Trophoblast cell (in vitro differentiated cells and primary cell): Measurements from ENCODE around the gene AHNAK.

Source experiments
- DNase-seq, 2 donors: peaks; one replicate each; pipeline ENCODE4 v3.0.0-alpha.2; 2016
- H2AFZ ChIP-seq: 2 replicates; pipeline ENCODE4 v1.6.1; 2013; ENCODE audit warnings: low read length, moderate library complexity, mild to moderate bottlenecking; ENCODE audit not compliant: insufficient read depth, poor library complexity
- H2AK5ac ChIP-seq: 2 replicates; pipeline ENCODE4 v1.6.1; 2013; ENCODE audit warnings: mild to moderate bottlenecking, low read length
- H2BK120ac ChIP-seq: 2 replicates; pipeline ENCODE4 v1.6.1; 2013; ENCODE audit warnings: low read length, mild to moderate bottlenecking, moderate library complexity; ENCODE audit not compliant: insufficient read depth, poor library complexity
- H2BK12ac ChIP-seq: 2 replicates; pipeline ENCODE4 v1.6.1; 2013; ENCODE audit warnings: mild to moderate bottlenecking, low read length, moderate library complexity
- H2BK5ac ChIP-seq: 2 replicates; pipeline ENCODE4 v1.6.1; 2013; ENCODE audit warnings: low read length, low read depth, moderate library complexity, mild to moderate bottlenecking; ENCODE audit not compliant: poor library complexity
- H3K14ac ChIP-seq: 2 replicates; pipeline ENCODE4 v1.6.1; 2013; ENCODE audit warnings: mild to moderate bottlenecking, low read length
- H3K18ac ChIP-seq: 2 replicates; pipeline ENCODE4 v1.6.1; 2013; ENCODE audit warnings: mild to moderate bottlenecking, low read length
- H3K23ac ChIP-seq: 2 replicates; pipeline ENCODE4 v1.6.1; 2013; ENCODE audit warnings: low read length
- H3K27ac ChIP-seq: 2 replicates; pipeline ENCODE4 v1.5.1; 2013; ENCODE audit warnings: low read depth, mild to moderate bottlenecking, inconsistent platforms, low read length, moderate library complexity
- H3K27me3 ChIP-seq: 2 replicates; pipeline ENCODE4 v1.6.1; 2013; ENCODE audit warnings: inconsistent platforms, mild to moderate bottlenecking, low read length, moderate library complexity; ENCODE audit not compliant: insufficient read depth
- H3K36me3 ChIP-seq, 2 experiments: 1 replicate in 1 of 2; 2 replicates in 1 of 2; pipeline ENCODE4 v1.6.1; 2013; ENCODE audit warnings: low read length in 2 of 2, mild to moderate bottlenecking in 2 of 2, moderate library complexity in 1 of 2; ENCODE audit not compliant: insufficient read depth in 2 of 2, control insufficient read depth in 1 of 2
- H3K4ac ChIP-seq: 2 replicates; pipeline ENCODE4 v1.6.1; 2013; ENCODE audit warnings: low read depth, mild to moderate bottlenecking, low read length, moderate library complexity
- H3K4me1 ChIP-seq, 2 experiments: 1 replicate in 1 of 2; 2 replicates in 1 of 2; pipeline ENCODE4 v1.6.1; 2013; ENCODE audit warnings: low read length in 2 of 2, mild to moderate bottlenecking in 2 of 2, moderate library complexity in 1 of 2; ENCODE audit not compliant: insufficient read depth in 2 of 2, control insufficient read depth in 1 of 2
- H3K4me2 ChIP-seq: 2 replicates; pipeline ENCODE4 v1.6.1; 2013; ENCODE audit warnings: inconsistent platforms, mild to moderate bottlenecking, low read length, moderate library complexity
- H3K4me3 ChIP-seq: 2 replicates; pipeline ENCODE4 v1.5.1; 2013; ENCODE audit warnings: mild to moderate bottlenecking, low read depth, low read length, inconsistent platforms
- H3K79me1 ChIP-seq: one replicate; pipeline ENCODE4 v1.6.1; 2013; ENCODE audit warnings: low read length
- H3K79me2 ChIP-seq: 2 replicates; pipeline ENCODE4 v1.6.1; 2013; ENCODE audit warnings: low read length, mild to moderate bottlenecking; ENCODE audit not compliant: control insufficient read depth, insufficient read depth, poor library complexity
- H3K9ac ChIP-seq: 2 replicates; pipeline ENCODE4 v1.6.1; 2013; ENCODE audit warnings: mild to moderate bottlenecking, low read length
- H3K9me3 ChIP-seq: 2 replicates; pipeline ENCODE4 v1.6.1; 2013; ENCODE audit warnings: low read depth, mild to moderate bottlenecking, control low read depth, inconsistent platforms, low read length; ENCODE audit not compliant: insufficient read depth
- H4K12ac ChIP-seq: 2 replicates; pipeline ENCODE4 v1.6.1; 2013; ENCODE audit warnings: low read depth, mild to moderate bottlenecking, low read length, moderate library complexity
- H4K8ac ChIP-seq: 2 replicates; pipeline ENCODE4 v1.6.1; 2013; ENCODE audit warnings: low read depth, mild to moderate bottlenecking, low read length, moderate library complexity
- H4K91ac ChIP-seq: one replicate; pipeline ENCODE4 v1.6.1; 2013; ENCODE audit warnings: low read depth, mild to moderate bottlenecking, low read length, moderate library complexity
- WGBS: extraction: QIAGEN DNeasy Blood & Tissue Kit; methylation state at CpG from one replicate; pipeline ENCODE4 v1.1.7; 2013; ENCODE audit warnings: missing lambda C conversion rate; ENCODE audit not compliant: insufficient read length, insufficient coverage; ENCODE audit errors: extremely low coverage; 5-methylcytosine and 5-hydroxymethylcytosine counted together

AHNAK gene

GRCh38 chr11:62532096-62532495 lies 14.5 kb downstream of the AHNAK start:
- Histone ChIP-seq H3K9ac (no peak overlapping the region), H3K18ac (no peak overlapping the region), H3K14ac (no peak overlapping the region), H4K12ac (no peak overlapping the region), H3K4me2 (no peak overlapping the region), H3K27ac (no peak overlapping the region), H2BK5ac (no peak overlapping the region), H3K4ac (no peak overlapping the region), H3K36me3 (peaks cover 86 to 94% of the 10 kb centered on the region in 2 experiments), H3K4me3 (no peak overlapping the region), H3K79me1 (no peaks in the 10 kb centered on the region), H3K23ac (no peak overlapping the region), H2BK120ac (no peak overlapping the region), H4K8ac (no peak overlapping the region), H2AK5ac (no peak overlapping the region), H3K9me3 (peaks cover 5% of the 10 kb centered on the region), H2AFZ (no peak overlapping the region), H4K91ac (no peak overlapping the region), H2BK12ac (no peak overlapping the region), H3K27me3 (no peaks in the 10 kb centered on the region), H3K79me2 (peaks cover 9% of the 10 kb centered on the region), H3K4me1 (no peaks in the 10 kb centered on the region)
- DNase-seq, result no peak
- WGBS, result no CpG with 5 or more reads among the region's 2 CpGs

DNA sequence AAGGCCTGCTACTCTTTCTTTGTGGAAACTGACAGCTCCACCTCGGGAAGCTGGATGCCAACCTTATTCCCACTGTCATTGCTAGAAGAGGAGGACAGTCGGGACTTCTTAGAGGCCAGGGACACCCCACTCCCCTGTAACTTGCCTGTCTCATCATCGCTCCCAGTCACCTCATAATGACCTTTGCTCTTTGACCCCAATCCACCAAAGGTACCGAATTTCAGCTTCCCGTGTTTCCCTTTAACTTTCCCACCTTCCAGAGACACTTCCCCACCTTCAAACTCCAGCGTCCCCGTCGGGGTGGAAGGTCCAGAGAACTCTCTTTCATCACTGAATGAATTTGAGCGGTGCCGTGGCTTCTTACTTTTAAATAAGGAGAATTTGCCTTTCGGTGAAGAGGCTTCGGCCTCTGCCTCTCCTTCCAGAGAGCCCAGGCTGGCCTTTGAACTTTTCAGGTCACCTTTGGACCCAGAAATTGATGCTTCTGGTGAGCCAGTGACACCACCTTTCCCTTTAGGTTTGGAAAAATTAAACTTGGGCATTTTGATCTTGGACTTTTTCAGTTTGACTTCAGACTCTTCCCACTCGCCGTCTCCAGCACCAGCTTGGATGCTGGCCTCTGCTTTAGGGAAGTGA lies 29.8 kb downstream of the AHNAK start:
- H3K23ac ChIP-seq, result no peak overlapping the region
- no peak for DNase-seq
- no peaks in the 10 kb centered on the region for H3K79me1 ChIP-seq
- H2AK5ac ChIP-seq, result no peak overlapping the region
- H2BK5ac ChIP-seq, result no peak overlapping the region
- H3K27me3 ChIP-seq, result no peaks in the 10 kb centered on the region
- H2BK120ac ChIP-seq, result no peak overlapping the region
- H3K27ac ChIP-seq, result no peak overlapping the region
- H3K9me3 ChIP-seq, result peaks cover 2% of the 10 kb centered on the region
- H3K9ac ChIP-seq, result no peak overlapping the region
- no peak overlapping the region for H4K12ac ChIP-seq
- H4K8ac ChIP-seq, result no peak overlapping the region
- H2BK12ac ChIP-seq, result no peak overlapping the region
- no peak overlapping the region for H3K18ac ChIP-seq
- H4K91ac ChIP-seq, result no peak overlapping the region
- no peak overlapping the region for H3K4me2 ChIP-seq
- no peaks in the 10 kb centered on the region for H3K79me2 ChIP-seq
- H3K36me3 ChIP-seq, result peaks cover 55 to 72% of the 10 kb centered on the region in 2 experiments
- WGBS, result no CpG with 5 or more reads among the region's 14 CpGs
- H3K4me1 ChIP-seq, result peaks cover 3 to 6% of the 10 kb centered on the region in 2 experiments
- no peak overlapping the region for H3K14ac ChIP-seq
- H3K4me3 ChIP-seq, result no peak overlapping the region
- H3K4ac ChIP-seq, result no peak overlapping the region
- no peak overlapping the region for H2AFZ ChIP-seq

GRCh38 chr11:62514151-62514550 lies 32.5 kb downstream of the AHNAK start:
- peaks cover 3 to 6% of the 10 kb centered on the region in 2 experiments for H3K4me1 ChIP-seq
- H3K14ac ChIP-seq, result no peak overlapping the region
- no peak overlapping the region for H4K12ac ChIP-seq
- H3K18ac ChIP-seq, result no peak overlapping the region
- no peak overlapping the region for H4K91ac ChIP-seq
- no peak overlapping the region for H2BK12ac ChIP-seq
- peak overlapping the region; percentile 13 for H4K8ac ChIP-seq
- H3K9ac ChIP-seq, result no peak overlapping the region
- H3K36me3 ChIP-seq, result peaks cover 38 to 45% of the 10 kb centered on the region in 2 experiments
- peak in 1 of 2 donors; percentile 19 for DNase-seq
- no peak overlapping the region for H3K4me2 ChIP-seq
- no peak overlapping the region for H3K4ac ChIP-seq
- H2BK5ac ChIP-seq, result no peak overlapping the region
- no peak overlapping the region for H2BK120ac ChIP-seq
- no peaks in the 10 kb centered on the region for H3K27me3 ChIP-seq
- H3K4me3 ChIP-seq, result no peak overlapping the region
- H3K79me1 ChIP-seq, result peaks cover 4% of the 10 kb centered on the region
- H3K27ac ChIP-seq, result peak overlapping the region; percentile 35
- no peaks in the 10 kb centered on the region for H3K79me2 ChIP-seq
- no peak overlapping the region for H2AK5ac ChIP-seq
- no peak overlapping the region for H2AFZ ChIP-seq
- H3K23ac ChIP-seq, result no peak overlapping the region
- WGBS, result no CpG with 5 or more reads among the region's 7 CpGs
- peaks cover 2% of the 10 kb centered on the region for H3K9me3 ChIP-seq

GRCh38 chr11:62513626-62514025 lies 33.0 kb downstream of the AHNAK start:
- no peak overlapping the region for H2AFZ ChIP-seq
- WGBS, result no CpG with 5 or more reads among the region's 10 CpGs
- no peaks in the 10 kb centered on the region for H3K79me2 ChIP-seq

More at GRCh38 chr11:62513626-62514025, 33.0 kb downstream of the AHNAK start:
- Histone ChIP-seq H3K4me3 (no peak overlapping the region), H4K8ac (no peak overlapping the region), H4K91ac (no peak overlapping the region), H3K4me1 (peaks cover 3 to 9% of the 10 kb centered on the region in 2 experiments), H3K79me1 (peaks cover 6% of the 10 kb centered on the region), H3K4me2 (no peak overlapping the region), H2BK120ac (no peak overlapping the region), H3K36me3 (peaks cover 33 to 40% of the 10 kb centered on the region in 2 experiments), H2BK5ac (no peak overlapping the region), H3K14ac (no peak overlapping the region), H3K9ac (no peak overlapping the region), H2AK5ac (no peak overlapping the region), H2BK12ac (no peak overlapping the region), H3K4ac (no peak overlapping the region), H3K27me3 (no peaks in the 10 kb centered on the region), H3K9me3 (peaks cover 2% of the 10 kb centered on the region), H3K18ac (no peak overlapping the region), H4K12ac (no peak overlapping the region), H3K27ac (no peak overlapping the region), H3K23ac (no peak overlapping the region)
- DNase-seq, result peak in 1 of 2 donors; percentile 21
